ENCODE data around the gene S100A14.
"Not testable (repeated sequence)": the region's sequence is repeated elsewhere in the genome, so short reads cannot be mapped to it uniquely, and the experiment has no call there.

Gene S100A14

DNA sequence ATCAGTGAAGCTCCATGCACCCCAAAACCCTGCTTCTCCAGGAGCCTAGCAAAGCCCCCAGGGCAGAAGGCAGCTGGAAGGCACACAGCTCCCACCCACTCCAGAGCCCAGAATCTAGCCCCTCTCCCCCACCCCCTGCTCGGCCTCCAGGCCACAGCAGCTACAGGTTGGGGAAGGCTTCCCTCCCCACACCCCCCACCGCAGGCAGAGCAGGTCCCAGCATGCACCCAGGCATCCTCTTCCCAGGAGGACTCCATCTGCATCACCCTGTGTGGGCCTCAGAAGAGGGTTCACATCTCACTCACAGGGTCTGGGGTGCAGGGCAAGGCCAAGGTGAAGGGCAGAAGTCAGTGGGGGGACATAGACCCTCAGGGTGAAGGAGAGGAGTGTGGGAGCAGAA is 719 bp downstream of the S100A14 start:
- DNase-seq (ENCODE audit: low read depth, low spot score) = no peak

GRCh38 chr1:153614906-153615305 is 1.2 kb downstream of the S100A14 start:
- no peak for DNase-seq (ENCODE audit: low read depth, low spot score)

- no peak for DNase-seq (ENCODE audit: low read depth, low spot score)
Measured at GRCh38 chr1:153614189-153614900, 1.8 kb downstream of the S100A14 start.

- no peak for DNase-seq (ENCODE audit: low read depth, low spot score)
Measured at GRCh38 chr1:153613406-153613805, 2.7 kb downstream of the S100A14 start.

DNA sequence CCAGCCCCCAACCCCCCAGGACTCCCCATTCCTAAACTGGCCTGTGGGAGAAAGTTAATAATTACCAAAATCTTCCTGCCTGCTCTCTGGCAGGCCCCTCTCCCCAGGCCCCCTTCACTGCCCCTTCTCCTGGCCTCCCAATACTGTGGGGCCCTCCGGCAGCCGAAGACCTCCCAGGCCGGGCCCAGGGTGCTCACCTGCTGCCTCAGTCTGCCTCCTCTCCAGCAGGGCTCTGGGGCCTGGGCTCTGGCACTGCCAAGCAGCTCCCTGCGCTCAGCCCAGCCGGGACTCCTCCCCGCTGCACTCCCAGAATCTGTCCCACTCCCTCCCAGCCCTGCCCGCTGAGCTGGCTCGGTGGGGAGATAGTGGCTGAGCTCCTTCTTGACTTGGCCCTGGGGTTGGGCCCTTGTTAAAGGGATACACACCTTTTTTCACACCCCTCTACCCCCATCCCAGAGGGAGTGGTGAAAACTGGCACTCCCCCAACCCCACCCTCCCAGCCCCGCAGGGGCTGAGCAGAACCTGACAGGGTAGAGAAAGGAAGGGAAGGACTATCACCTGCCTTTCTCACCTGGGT is 3.3 kb downstream of the S100A14 start, which contains the start of gene S100A16:
Gene S100A16 (minus strand): TSS at position 383 of the 577 bp plus-strand sequence. CDS start 4,986 bp downstream, outside the sequence.
- peak; percentile 50 for DNase-seq (ENCODE audit: low read depth, low spot score)

GRCh38 chr1:153612111-153612754 is 3.9 kb downstream of the S100A14 start:
- no peak for DNase-seq (ENCODE audit: low read depth, low spot score)

DNA sequence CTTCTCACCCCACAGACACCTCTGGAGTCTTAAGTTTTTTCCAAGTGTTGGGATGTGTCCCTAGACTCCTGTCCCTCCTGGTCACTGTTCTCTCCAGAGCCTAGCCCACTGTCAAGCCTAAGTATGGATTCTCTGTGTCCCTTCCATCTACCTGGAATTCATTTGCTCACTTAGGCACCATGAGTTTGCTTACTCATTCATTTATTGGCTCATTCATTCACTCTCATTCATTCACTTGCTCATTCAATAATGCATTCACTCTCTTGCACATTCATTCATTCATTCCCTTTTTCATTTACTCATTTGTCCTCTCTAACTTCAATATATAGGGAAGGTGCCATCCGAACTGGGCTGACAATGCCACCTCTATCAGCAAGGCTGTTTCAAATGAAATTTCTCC is 4.8 kb downstream of the S100A14 start:
- DNase-seq (ENCODE audit: low read depth, low spot score) = no peak

DNA sequence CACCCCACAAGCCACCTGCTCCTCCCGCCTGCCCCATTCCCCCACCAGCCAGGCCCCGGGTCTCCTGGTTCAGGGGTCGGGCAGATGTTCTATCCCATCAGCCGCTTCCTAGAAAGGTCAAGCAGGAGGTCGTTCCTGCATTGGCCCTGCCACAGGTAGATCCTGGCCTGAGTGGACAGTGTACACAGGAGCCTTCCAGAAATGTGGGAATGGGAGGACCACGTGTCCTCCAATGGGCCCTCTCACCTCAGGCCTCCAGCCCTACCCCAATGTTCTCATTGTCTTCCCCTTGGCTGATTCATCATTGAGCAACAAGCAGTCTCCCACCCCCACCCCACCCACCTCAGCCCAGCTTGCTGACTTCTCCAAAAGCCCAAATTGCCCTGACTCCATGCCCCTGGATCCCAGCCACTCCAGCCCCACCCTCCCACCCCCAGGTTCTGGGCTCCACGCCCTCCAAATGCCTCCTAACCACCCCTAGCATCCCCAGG is 5.3 kb downstream of the S100A14 start:
- DNase-seq (ENCODE audit: low read depth, low spot score) = no peak

DNA sequence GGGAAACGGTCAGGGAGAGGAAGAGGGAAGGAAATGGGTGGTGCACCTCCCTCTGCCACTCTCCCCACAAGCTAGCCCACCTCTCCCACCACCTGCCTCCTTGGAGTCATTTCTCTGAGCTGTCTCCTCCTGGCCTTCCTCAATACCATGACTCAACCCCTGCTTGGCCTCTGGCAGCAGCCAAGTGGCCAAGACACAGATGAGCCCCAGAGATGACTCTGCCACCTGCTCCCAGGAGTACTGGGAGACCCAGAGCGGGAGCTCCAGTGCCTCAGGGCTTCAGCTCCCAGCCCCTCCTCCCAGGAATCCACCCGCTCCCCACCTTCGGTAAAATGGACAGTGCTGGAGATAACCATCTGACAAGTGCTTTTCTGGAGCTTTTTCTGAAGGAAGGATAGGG is 5.8 kb downstream of the S100A14 start:
- DNase-seq (ENCODE audit: low read depth, low spot score) = peak; percentile 80

DNA sequence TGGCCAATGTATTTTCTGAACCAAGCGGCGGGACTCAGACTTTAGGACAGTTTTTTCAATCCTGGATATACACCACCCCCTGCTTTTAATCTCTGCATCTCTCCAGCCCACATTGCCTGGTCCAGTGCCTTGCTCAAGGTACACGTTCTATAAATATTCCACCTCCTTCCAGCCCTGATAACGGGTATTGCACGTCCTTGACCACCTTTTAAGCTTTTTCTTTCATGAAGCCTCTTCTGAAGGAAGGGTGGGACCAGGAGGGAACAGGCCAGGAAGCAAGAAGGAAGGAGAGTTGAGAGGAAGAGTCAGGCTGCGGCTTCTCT is 6.6 kb downstream of the S100A14 start:
- no peak for DNase-seq (ENCODE audit: low read depth, low spot score)

- peak; percentile 90 for DNase-seq (ENCODE audit: low read depth, low spot score)
Measured at GRCh38 chr1:153608742-153609584, 7.2 kb downstream of the S100A14 start.

DNA sequence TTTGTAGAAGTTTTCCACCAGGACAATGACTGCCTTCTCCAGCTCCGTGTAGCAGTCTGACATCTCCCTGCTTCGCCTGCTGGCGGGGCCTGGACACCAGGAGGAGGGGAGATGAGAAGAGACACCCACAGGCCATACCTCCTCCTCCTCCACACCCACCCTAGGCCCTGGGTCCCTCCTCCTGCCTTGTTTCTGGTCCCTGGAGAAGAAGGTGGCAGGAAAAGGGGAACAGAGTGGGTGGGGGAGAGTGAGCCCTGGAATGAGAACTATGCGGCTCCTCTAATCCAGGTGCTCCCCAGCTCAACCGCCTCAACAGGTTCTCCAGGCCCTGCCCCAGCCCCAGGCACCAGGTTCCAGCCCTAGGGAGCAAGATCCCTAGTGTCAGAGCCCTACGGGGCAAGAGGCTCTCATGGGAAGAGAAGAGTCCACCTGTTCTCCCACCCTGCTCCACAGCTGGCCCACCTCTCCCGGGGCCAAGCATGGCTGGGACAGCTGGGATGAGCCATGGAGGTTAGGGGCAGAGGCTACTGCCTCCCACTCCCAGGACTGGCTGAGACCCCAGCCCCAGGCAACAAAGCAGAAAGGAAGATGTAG is 7.9 kb downstream of the S100A14 start:
- DNase-seq (ENCODE audit: low read depth, low spot score) = peak; percentile 70

GRCh38 chr1:153607381-153607780 is 8.7 kb downstream of the S100A14 start:
- DNase-seq (ENCODE audit: low read depth, low spot score) = no peak

GRCh38 chr1:153606194-153606593 is 9.9 kb downstream of the S100A14 start:
- DNase-seq (ENCODE audit: low read depth, low spot score) = no peak

DNA sequence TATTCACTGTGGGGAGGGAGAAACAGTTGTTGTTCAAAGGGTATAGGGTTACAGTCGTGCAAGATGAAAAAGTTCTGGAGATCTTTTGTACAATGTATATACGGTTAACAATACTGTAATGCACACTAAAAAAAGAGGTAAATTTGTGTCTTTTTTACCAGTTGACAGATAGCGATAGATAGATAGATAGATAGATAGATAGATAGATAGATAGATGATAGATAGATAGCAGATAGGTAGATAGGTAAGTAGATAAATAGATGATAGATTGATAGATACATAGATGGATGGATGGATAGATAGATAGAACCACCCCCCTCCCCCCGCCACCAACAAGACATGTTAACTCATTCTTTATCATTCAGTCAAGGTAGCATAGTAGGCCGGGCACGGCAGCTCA is 13.4 kb downstream of the S100A14 start:
- no peak for DNase-seq (ENCODE audit: low read depth, low spot score)

DNA sequence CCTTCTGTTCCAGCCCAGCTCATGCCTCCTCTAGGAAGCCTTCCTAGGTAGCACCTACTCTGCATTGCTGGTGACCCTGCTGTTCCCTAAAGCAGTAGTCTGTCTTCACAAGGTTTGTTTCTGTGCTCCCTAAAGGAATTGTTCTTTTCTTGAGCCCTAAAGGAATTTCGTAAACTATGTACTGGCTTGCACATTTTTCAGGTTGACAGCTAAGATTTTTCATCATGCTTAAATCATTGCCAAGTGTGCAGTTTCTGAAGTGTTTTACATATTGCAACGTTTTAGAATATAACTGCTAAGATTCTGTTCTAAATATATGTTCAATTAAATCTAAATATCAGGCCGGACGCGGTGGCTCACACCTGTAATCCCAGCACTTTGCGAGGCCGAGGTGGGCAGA is 16.3 kb downstream of the S100A14 start:
- no peak for DNase-seq (ENCODE audit: low read depth, low spot score)

DNA sequence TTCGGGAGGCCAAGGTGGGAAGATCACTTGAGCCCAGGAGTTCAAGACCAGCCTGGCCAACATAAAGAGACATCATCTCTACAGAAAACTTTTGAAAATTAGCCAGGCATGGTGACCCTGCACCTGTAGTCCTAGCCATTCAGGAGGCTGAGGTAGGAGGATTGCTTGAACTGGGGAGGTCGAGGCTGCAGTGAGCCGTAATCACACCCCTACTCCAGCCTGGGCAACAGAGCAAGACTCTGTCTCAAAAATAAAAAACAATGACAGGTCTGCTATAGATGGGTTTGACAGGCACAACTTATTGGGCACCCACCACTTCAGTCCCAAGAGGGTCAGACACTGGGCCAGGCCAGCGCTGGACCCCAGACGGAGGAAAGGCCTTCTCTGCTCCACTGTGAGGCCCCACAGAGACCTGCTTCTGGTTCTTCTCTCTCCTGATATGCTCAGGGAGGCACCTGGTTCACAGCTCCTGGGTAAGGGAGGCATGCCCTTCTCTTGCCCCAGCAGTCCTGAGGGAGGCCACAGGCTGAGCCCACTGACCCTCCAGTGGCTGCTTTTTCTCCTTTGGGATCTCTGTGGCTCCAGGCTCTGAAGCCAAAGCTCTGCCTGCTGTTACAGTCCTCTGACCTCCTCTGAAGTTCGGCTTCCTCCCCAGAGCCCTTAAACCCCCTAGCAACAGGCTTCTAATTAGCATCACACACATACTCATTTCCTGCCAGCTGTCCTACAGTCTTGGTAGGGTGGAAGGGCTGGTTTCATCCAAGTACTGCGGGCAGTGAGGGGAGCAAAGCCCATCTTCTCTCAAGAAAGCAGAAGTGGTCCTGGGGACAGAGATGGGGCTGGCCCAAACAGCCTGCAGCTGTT is 17.6 kb downstream of the S100A14 start:
- DNase-seq (ENCODE audit: low read depth, low spot score) = peak; percentile 83

GRCh38 chr1:153597206-153597605 is 18.9 kb downstream of the S100A14 start:
- no peak for DNase-seq (ENCODE audit: low read depth, low spot score)

DNA sequence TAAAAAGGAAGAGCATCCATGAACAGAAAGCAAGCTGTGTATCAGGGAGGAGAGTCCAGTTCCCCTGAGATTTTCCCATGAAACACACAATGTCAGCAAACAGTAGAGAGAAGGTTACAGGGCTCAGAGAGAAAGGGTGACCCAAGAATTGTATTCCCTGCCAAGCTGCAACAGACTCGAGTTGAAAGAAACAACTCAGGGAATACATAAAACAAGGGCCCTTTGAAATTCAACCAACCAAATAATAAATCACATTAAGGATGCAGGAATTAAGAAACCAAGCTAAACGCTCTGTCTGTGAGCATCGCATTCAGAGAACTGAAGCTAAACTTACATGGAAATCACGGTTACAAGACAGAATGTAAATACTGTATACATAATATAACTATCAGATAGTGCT is 23.4 kb downstream of the S100A14 start:
- no peak for DNase-seq (ENCODE audit: low read depth, low spot score)

DNA sequence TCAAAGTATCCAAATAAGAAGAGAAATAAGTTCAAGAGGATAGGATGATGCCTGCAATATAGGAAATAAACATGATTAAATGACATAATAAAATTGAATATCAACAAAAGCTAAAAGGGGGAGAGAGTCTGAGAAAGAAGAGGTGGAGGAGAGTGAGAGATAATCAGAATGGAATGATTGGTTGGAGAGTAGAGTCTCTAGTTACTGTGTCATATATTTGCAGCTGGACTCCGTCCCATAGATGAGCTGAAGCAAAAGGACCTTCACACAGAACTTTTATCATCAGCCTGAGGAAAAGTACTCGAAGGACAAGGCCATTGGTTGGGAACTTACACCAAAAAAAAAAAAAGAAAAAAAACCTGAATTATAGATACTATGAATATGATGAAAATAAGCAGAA is 27.6 kb downstream of the S100A14 start:
- DNase-seq (ENCODE audit: low read depth, low spot score) = no peak

GRCh38 chr1:153588033-153588432 is 28.1 kb downstream of the S100A14 start:
- DNase-seq (ENCODE audit: low read depth, low spot score) = not testable (repeated sequence)

All from ELF-1 (cell line).